ENCODE data around the gene MYO7B. TPM values are rescaled to one million over a fixed set of nuclear protein-coding genes. Genes with fewer than 3 reads are reported as not detected.
A peak's percentile ranks its signal among the peaks of the same experiment; 100 is the strongest.
"Not testable (repeated sequence)": the region's sequence is repeated elsewhere in the genome, so short reads cannot be mapped to it uniquely, and the experiment has no call there.

The MYO7B gene
- total RNA-seq, 1 donor from 2014 or later: 0.44 TPM

DNA sequence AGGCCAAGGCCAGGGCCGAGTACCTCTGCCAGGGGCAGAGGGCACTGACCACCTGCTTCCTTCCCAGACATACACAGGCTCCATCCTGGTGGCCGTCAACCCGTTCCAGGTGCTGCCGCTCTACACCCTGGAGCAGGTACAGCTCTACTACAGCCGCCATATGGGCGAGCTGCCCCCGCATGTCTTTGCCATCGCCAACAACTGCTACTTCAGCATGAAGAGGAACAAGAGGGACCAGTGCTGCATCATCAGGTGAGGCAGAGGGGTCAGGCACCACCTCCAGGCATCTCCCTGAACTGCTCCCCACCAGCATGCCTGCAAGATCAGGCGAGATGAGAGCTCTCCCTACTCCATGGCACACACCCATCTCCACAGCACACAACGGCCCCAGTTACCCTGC is 31.1 kb downstream of the MYO7B start:
- no peaks in the 10 kb centered on the region for H3K27me3 ChIP-seq (ENCODE audit: low read depth)
- TF ChIP-seq, protein P1, sequence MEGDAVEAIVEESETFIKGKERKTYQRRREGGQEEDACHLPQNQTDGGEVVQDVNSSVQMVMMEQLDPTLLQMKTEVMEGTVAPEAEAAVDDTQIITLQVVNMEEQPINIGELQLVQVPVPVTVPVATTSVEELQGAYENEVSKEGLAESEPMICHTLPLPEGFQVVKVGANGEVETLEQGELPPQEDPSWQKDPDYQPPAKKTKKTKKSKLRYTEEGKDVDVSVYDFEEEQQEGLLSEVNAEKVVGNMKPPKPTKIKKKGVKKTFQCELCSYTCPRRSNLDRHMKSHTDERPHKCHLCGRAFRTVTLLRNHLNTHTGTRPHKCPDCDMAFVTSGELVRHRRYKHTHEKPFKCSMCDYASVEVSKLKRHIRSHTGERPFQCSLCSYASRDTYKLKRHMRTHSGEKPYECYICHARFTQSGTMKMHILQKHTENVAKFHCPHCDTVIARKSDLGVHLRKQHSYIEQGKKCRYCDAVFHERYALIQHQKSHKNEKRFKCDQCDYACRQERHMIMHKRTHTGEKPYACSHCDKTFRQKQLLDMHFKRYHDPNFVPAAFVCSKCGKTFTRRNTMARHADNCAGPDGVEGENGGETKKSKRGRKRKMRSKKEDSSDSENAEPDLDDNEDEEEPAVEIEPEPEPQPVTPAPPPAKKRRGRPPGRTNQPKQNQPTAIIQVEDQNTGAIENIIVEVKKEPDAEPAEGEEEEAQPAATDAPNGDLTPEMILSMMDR (IDR thresholded peaks at IDR 0.05; ENCODE audit: borderline replicate concordance): no peak
- no peak for DNase-seq
- intact Hi-C loops (cut with micrococcal nuclease): no loop called here
- H3K4me3 ChIP-seq: no peak overlapping the region
- peaks cover 27% of the 10 kb centered on the region for H3K4me1 ChIP-seq
- H3K9me3 ChIP-seq (replicated peaks): no peaks in the 10 kb centered on the region
- H3K27ac ChIP-seq (replicated peaks): no peak overlapping the region
- H3K36me3 ChIP-seq: no peaks in the 10 kb centered on the region

DNA sequence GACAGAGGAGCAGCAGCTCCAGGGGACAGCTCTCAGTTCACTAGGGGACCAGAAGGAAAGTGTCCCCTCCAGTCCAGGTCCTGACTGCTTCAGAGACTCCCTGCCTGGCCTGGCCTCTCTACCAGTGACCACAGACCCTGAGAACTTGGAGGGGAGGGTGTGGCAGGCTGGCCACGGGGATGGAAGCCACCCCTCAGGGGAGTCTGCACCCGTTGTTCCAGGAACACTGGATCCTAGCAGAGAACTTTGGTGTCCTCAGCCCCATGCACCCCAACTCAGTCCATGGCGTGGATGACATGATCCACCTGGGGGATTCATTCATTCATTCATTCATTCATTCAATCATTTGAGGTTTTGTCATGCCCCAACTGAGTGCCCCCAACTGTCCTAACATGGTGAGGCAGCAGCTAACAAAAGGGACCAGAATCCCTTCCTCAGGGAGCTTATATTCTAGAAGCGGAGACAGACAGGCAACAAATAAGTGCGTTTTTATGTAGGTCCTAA is 31.9 kb downstream of the MYO7B start:
- Histone ChIP-seq H3K9me3 (replicated peaks) (no peaks in the 10 kb centered on the region), H3K27me3 (ENCODE audit: low read depth) (no peaks in the 10 kb centered on the region), H3K4me1 (peaks cover 27% of the 10 kb centered on the region), H3K36me3 (no peaks in the 10 kb centered on the region), H3K27ac (replicated peaks) (no peak overlapping the region), H3K4me3 (no peak overlapping the region)
- no peak for DNase-seq
- intact Hi-C loops (cut with micrococcal nuclease): no loop called here
- TF ChIP-seq, protein P1 (IDR thresholded peaks at IDR 0.05; ENCODE audit: borderline replicate concordance): no peak

DNA sequence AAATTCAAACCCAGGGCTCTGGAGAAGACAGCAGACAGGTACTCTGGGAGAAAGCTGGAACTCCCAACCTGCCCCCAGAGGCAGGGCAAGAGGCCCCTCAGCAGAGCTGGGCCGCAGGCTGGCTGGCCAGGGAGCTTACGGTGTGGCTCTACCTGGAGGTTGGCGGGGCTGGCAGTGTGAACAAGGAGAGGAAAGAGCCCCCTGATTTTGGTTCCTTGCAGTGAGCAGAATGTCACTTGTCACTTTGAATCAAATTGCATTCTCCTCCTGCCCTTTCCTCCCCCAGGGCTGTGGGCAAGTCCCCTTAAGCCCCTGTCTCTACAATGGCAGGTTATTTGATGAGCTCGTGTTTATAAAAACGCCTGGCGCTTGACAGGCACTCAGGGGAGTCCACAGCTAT is 32.6 kb downstream of the MYO7B start:
- no peak for DNase-seq
- Histone ChIP-seq H3K27me3 (ENCODE audit: low read depth) (no peaks in the 10 kb centered on the region), H3K36me3 (no peaks in the 10 kb centered on the region), H3K4me3 (no peak overlapping the region), H3K27ac (replicated peaks) (no peak overlapping the region), H3K4me1 (peaks cover 27% of the 10 kb centered on the region), H3K9me3 (replicated peaks) (no peaks in the 10 kb centered on the region)
- intact Hi-C loops (cut with micrococcal nuclease): no loop called here
- TF ChIP-seq, protein P1 (IDR thresholded peaks at IDR 0.05; ENCODE audit: borderline replicate concordance): no peak

DNA sequence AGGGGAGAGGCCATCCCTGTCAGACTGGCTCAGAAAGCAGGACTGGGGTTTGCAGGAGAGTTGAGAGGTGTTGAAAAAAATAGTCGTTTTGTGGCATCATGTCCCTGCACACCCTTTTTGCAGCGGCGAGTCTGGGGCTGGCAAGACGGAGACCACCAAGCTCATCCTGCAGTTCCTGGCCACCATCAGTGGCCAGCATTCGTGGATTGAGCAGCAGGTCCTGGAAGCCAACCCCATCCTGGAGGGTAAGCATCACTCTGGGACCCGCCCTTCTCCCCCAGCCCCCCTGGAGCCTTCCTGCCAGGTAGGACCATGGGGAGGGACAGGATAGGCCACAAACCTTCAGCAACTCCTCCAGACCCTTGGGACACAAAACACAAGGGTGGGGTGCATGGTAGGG is 34.2 kb downstream of the MYO7B start:
- intact Hi-C loops (cut with micrococcal nuclease): no loop called here
- no peak for DNase-seq
- H3K27ac ChIP-seq (replicated peaks): peak overlapping the region; percentile 40

DNA sequence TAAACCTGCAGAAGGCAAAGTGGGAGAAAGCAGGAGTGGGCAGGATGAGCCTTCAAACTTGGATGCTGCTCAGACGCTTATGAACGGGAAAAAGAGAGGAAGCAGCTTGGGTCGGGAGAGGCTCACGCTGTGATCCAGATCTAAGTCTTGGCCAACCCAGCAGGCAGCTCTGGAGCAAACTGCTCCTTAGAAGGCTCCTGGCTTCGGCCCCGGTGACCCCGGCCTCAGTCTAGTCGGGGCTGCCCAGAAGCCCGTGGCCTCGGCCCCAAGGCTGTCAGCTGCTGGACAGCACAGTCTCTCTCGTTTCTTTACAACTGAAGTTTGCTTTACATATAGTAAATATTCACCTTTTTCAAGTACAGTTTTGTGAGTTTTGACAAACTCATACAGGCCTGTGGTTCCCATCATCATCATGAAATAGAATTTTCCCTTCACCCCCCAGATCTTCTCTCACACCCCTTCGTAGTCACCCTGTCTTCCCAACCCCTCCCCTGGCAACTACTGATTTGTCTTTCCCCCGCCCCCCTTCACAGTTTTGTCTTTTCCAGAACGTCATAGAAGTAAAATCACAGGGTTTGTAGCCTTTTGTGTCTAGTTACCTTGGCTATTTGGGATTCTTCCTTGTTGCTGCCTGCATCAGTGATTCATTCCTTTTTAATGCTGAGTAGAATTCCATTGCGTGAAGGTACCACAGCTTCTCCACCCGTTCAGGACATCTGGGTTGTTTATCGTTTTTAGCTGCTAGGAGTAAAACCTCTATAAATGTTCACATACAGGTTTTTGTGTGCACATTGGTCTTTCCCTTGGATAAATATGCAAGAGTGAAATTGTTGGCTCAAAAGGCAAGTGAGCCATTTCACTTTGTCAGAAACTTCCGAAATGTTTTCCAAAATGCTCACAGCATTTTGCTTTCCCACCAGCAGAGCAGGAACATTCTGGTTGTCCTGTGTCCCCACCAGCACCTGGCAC is 35.1 kb downstream of the MYO7B start:
- intact Hi-C loops (cut with micrococcal nuclease): no loop called here
- Histone ChIP-seq H3K4me1 (peaks cover 27% of the 10 kb centered on the region), H3K27ac (replicated peaks) (no peak overlapping the region), H3K27me3 (ENCODE audit: low read depth) (no peaks in the 10 kb centered on the region), H3K4me3 (no peak overlapping the region), H3K36me3 (no peaks in the 10 kb centered on the region), H3K9me3 (replicated peaks) (no peaks in the 10 kb centered on the region)
- TF ChIP-seq, protein P1 (IDR thresholded peaks at IDR 0.05; ENCODE audit: borderline replicate concordance): no peak
- DNase-seq: peak; percentile 37

More for the DNA sequence above, 34.2 kb downstream of the MYO7B start:
- Histone ChIP-seq H3K4me3 (no peak overlapping the region), H3K4me1 (peaks cover 27% of the 10 kb centered on the region), H3K27me3 (ENCODE audit: low read depth) (no peaks in the 10 kb centered on the region), H3K9me3 (replicated peaks) (no peaks in the 10 kb centered on the region), H3K36me3 (no peaks in the 10 kb centered on the region)
- TF ChIP-seq, protein P1 (IDR thresholded peaks at IDR 0.05; ENCODE audit: borderline replicate concordance): no peak

DNA sequence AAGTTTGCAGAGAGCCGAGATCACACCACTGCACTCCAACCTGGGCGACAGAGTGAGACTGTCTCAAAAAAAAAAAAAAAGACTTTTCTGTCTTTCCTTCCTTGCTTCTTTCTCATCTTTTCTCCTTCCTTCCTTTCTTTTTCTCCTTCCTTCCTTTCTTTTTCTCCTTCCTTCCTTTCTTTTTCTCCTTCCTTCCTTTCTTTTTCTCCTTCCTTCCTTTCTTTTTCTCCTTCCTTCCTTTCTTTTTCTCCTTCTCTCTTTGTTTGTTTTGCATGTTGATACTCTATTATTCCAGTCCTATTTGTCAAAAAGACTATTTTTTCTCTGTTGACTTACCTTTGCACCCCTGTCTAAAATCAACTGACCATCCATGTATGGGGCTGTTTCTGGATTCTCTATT is 36.9 kb downstream of the MYO7B start:
- H3K4me3 ChIP-seq; intact Hi-C loops (cut with micrococcal nuclease); H3K9me3 ChIP-seq (replicated peaks); H3K36me3 ChIP-seq; H3K27me3 ChIP-seq (ENCODE audit: low read depth); H3K27ac ChIP-seq (replicated peaks); DNase-seq: not testable (repeated sequence)
- peaks cover 43% of the 10 kb centered on the region for H3K4me1 ChIP-seq
